Loucy (cell line): ENCODE data around the gene PLXNB3.

Experiments used
- H2AFZ ChIP-seq: fragments of 200-600 bp; sonication (generic); 2 replicates; pipeline ENCODE4 v1.6.0; 2016; ENCODE audit warnings: antibody characterized with exemption, mild to moderate bottlenecking, low read length, moderate library complexity
- H3F3A ChIP-seq: fragments of 200-600 bp; 2 replicates; pipeline ENCODE4 v1.6.0; 2016; ENCODE audit warnings: antibody characterized with exemption, low read depth, mild to moderate bottlenecking
- H3K27me3 ChIP-seq: fragments of 200-600 bp; sonication (generic); 2 replicates; pipeline ENCODE4 v1.6.1; 2014; ENCODE audit warnings: low read length, mild to moderate bottlenecking; ENCODE audit not compliant: insufficient read depth, poor library complexity, severe bottlenecking
- H3K36me3 ChIP-seq: fragments of 200-600 bp; sonication (generic); 2 replicates; pipeline ENCODE4 v1.6.1; 2016; ENCODE audit warnings: low read length; ENCODE audit not compliant: insufficient read depth
- H3K4me1 ChIP-seq: fragments of 200-600 bp; sonication (generic); 2 replicates; pipeline ENCODE4 v1.5.1; 2014; ENCODE audit warnings: low read length, mild to moderate bottlenecking; ENCODE audit not compliant: insufficient read depth, poor library complexity, severe bottlenecking
- H3K4me2 ChIP-seq: fragments of 200-600 bp; sonication (generic); 2 replicates; pipeline ENCODE4 v1.6.0; 2014; ENCODE audit warnings: antibody characterized with exemption, low read length, low read depth, mild to moderate bottlenecking; ENCODE audit not compliant: poor library complexity, severe bottlenecking
- H3K4me3 ChIP-seq: fragments of 200-600 bp; sonication (generic); 2 replicates; pipeline ENCODE4 v1.5.1; 2014; ENCODE audit warnings: low read length, mild to moderate bottlenecking, mixed read lengths; ENCODE audit not compliant: poor library complexity, severe bottlenecking
- H3K79me2 ChIP-seq: fragments of 200-600 bp; sonication (generic); 2 replicates; pipeline ENCODE4 v1.6.1; 2014; ENCODE audit warnings: low read length; ENCODE audit not compliant: insufficient read depth
- H3K9ac ChIP-seq: fragments of 200-600 bp; sonication (generic); 2 replicates; pipeline ENCODE4 v1.6.0; 2014; ENCODE audit warnings: mild to moderate bottlenecking, low read depth, low read length, moderate library complexity; ENCODE audit not compliant: poor library complexity, severe bottlenecking
- H3K9me2 ChIP-seq: fragments of 200-600 bp; sonication (generic); replicated peaks from 2 replicates; pipeline ENCODE4 v1.6.1; 2016; ENCODE audit warnings: low read depth, low read length, mixed read lengths
- H3K9me3 ChIP-seq: fragments of 200-600 bp; sonication (generic); 2 replicates; pipeline ENCODE4 v1.6.1; 2014; ENCODE audit warnings: mild to moderate bottlenecking, antibody characterized with exemption, low read length, low read depth; ENCODE audit not compliant: insufficient read depth
- H4K20me1 ChIP-seq: fragments of 200-600 bp; sonication (generic); 2 replicates; pipeline ENCODE4 v1.6.0; 2014; ENCODE audit warnings: antibody characterized with exemption, low read length, mild to moderate bottlenecking; ENCODE audit not compliant: insufficient read depth, poor library complexity, severe bottlenecking
- EZH2phosphoT487 ChIP-seq: fragments of 200-600 bp; IDR thresholded peaks from 2 replicates; pipeline ENCODE4 v1.6.1; 2018; ENCODE audit warnings: antibody characterized with exemption, mild to moderate bottlenecking, moderate library complexity, borderline replicate concordance
- TF ChIP-seq, protein P1 (sequence below): fragments of 200-600 bp; sonication (generic); conservative IDR thresholded peaks from 2 replicates; pipeline ENCODE4 v1.5.1; 2014; ENCODE audit warnings: mild to moderate bottlenecking, antibody characterized with exemption, low read length

PLXNB3 gene

GRCh38 chrX:153773218-153773611, 9.2 kb downstream of the PLXNB3 start:
- Histone ChIP-seq H3K9ac (no peak overlapping the region), H3K4me1 (no peaks in the 10 kb centered on the region), H3K79me2 (no peaks in the 10 kb centered on the region)

DNA sequence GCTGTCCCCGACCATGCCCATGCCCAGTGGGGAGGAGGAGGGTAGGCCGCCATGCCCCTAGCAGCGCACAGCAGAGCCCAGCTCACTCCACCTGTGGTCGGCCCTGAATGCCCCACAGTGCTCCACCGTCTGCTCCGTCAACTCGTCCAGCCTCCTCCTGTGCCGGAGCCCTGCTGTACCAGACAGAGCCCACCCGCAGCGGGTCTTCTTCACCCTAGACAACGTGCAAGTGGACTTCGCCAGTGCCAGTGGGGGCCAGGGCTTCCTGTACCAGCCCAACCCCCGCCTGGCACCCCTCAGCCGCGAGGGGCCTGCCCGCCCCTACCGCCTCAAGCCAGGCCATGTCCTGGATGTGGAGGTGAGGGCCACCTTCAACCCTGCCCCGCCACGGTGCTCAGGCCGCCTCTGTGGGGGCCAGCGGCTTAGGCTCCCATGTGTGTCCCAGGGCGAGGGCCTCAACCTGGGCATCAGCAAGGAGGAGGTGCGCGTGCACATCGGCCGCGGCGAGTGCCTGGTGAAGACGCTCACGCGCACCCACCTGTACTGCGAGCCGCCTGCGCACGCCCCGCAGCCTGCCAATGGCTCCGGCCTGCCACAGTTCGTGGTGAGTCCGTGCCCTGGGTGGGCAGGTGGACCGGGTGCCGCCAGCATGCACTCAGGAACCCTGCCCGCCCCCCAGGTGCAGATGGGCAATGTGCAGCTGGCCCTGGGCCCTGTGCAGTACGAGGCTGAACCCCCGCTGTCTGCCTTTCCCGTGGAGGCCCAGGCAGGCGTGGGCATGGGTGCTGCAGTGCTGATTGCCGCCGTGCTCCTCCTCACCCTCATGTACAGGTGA, 9.9 kb downstream of the PLXNB3 start:
- Histone ChIP-seq H3K9me3 (no peaks in the 10 kb centered on the region), H3K27me3 (no peaks in the 10 kb centered on the region)

More at GRCh38 chrX:153773218-153773611, 9.2 kb downstream of the PLXNB3 start:
- Histone ChIP-seq H3K4me3 (no peak overlapping the region), H3K36me3 (no peaks in the 10 kb centered on the region), H4K20me1 (no peaks in the 10 kb centered on the region), H2AFZ (no peak overlapping the region), H3K4me2 (no peak overlapping the region), H3K9me3 (no peaks in the 10 kb centered on the region), H3K27me3 (no peaks in the 10 kb centered on the region), H3K9me2 (no peaks in the 10 kb centered on the region), H3F3A (no peaks in the 10 kb centered on the region)
- TF ChIP-seq, protein P1, sequence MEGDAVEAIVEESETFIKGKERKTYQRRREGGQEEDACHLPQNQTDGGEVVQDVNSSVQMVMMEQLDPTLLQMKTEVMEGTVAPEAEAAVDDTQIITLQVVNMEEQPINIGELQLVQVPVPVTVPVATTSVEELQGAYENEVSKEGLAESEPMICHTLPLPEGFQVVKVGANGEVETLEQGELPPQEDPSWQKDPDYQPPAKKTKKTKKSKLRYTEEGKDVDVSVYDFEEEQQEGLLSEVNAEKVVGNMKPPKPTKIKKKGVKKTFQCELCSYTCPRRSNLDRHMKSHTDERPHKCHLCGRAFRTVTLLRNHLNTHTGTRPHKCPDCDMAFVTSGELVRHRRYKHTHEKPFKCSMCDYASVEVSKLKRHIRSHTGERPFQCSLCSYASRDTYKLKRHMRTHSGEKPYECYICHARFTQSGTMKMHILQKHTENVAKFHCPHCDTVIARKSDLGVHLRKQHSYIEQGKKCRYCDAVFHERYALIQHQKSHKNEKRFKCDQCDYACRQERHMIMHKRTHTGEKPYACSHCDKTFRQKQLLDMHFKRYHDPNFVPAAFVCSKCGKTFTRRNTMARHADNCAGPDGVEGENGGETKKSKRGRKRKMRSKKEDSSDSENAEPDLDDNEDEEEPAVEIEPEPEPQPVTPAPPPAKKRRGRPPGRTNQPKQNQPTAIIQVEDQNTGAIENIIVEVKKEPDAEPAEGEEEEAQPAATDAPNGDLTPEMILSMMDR, result no peak
- no peak for TF ChIP-seq EZH2phosphoT487

GRCh38 chrX:153774576-153775292, 10.7 kb downstream of the PLXNB3 start:
- Histone ChIP-seq H3K4me2 (no peak overlapping the region), H3K4me1 (no peaks in the 10 kb centered on the region), H3K9me2 (no peaks in the 10 kb centered on the region), H2AFZ (no peak overlapping the region), H3K27me3 (no peaks in the 10 kb centered on the region), H3K9ac (no peak overlapping the region), H4K20me1 (no peaks in the 10 kb centered on the region), H3K79me2 (no peaks in the 10 kb centered on the region), H3K36me3 (no peaks in the 10 kb centered on the region), H3F3A (no peaks in the 10 kb centered on the region), H3K4me3 (no peak overlapping the region), H3K9me3 (no peaks in the 10 kb centered on the region)
- TF ChIP-seq, protein P1, result no peak
- no peak for TF ChIP-seq EZH2phosphoT487

More for the DNA sequence above, 9.9 kb downstream of the PLXNB3 start:
- TF ChIP-seq EZH2phosphoT487, result no peak
- TF ChIP-seq, protein P1, result no peak
- H3K4me1 ChIP-seq, result no peaks in the 10 kb centered on the region
- H2AFZ ChIP-seq, result no peak overlapping the region
- no peak overlapping the region for H3K9ac ChIP-seq
- no peak overlapping the region for H3K4me2 ChIP-seq
- no peaks in the 10 kb centered on the region for H3F3A ChIP-seq
- H4K20me1 ChIP-seq, result no peaks in the 10 kb centered on the region
- H3K9me2 ChIP-seq, result no peaks in the 10 kb centered on the region
- no peaks in the 10 kb centered on the region for H3K79me2 ChIP-seq
- no peak overlapping the region for H3K4me3 ChIP-seq
- H3K36me3 ChIP-seq, result no peaks in the 10 kb centered on the region
